Activated T-helper 1 cell treated with anti-CD3 and anti-CD28 coated beads, Interleukin-2, amount 50 U/mL, for 16 hours (primary cell): ENCODE measurements around the gene GMPPA.

Source experiments
- DNase-seq, 2 donors: peaks; one replicate each; pipeline ENCODE4 v3.0.0-alpha.2; 2020; ENCODE audit warnings: low read depth in 1 of 2, low spot score in 1 of 2

GMPPA gene

DNA sequence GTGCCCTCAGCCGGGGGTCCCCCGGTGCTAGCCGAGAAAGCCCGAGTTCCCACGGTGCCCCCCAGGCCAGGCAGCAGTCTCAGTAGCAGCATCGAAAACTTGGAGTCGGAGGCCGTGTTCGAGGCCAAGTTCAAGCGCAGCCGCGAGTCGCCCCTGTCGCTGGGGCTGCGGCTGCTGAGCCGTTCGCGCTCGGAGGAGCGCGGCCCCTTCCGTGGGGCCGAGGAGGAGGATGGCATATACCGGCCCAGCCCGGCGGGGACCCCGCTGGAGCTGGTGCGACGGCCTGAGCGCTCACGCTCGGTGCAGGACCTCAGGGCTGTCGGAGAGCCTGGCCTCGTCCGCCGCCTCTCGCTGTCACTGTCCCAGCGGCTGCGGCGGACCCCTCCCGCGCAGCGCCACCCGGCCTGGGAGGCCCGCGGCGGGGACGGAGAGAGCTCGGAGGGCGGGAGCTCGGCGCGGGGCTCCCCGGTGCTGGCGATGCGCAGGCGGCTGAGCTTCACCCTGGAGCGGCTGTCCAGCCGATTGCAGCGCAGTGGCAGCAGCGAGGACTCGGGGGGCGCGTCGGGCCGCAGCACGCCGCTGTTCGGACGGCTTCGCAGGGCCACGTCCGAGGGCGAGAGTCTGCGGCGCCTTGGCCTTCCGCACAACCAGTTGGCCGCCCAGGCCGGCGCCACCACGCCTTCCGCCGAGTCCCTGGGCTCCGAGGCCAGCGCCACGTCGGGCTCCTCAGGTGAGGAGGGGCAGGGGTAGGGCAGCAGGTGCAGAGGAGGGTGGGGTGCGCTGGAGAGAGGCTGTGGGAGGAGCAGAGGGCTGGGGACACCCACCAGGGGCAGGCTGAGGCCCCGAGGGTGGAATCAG, 14.1 kb upstream of the GMPPA start:
- no peak for DNase-seq

DNA sequence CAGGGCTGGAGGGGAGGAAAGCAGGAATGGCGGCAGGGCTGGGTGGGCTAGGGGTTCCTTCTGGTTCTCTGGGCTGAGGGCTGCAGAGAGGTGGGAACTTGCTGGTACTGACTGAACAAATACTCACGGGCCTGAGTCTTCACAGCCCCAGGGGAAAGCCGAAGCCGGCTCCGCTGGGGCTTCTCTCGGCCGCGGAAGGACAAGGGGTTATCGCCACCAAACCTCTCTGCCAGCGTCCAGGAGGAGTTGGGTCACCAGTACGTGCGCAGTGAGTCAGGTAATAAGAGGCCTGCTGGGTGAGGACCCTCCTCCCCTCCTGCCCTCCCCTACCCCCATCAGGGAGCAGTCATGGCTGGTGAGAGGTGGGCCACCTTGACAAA, 13.5 kb upstream of the GMPPA start:
- no peak for DNase-seq

DNA sequence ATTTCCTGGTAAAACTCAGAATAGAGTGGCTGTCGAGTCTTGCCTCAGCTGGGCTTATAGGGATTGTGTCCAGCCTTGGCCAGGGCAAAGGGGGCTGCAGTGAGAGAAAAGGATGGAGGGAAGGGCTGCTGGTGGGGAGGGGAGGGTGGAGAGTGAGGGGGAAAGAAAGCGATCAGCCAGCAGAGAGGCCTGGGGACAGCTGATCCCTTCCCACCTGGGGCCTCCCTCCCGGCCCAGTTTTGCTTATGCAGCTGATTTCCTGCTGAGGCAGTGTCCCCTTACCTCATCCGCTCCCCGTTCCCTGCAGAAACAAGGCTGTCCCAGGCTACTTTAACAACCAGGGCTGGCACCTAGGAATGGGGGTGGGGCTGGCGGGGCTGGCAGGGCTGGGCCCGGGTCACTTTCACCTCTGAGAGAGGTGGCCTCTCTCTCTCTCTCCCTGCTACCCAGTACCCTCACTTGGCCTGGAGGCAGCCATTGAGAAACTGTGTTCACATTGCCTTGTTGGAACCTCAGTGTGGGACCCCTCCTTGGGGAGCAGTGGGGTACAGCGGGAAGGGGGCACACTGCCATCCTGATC, 12.2 kb upstream of the GMPPA start:
- DNase-seq, result no peak

DNA sequence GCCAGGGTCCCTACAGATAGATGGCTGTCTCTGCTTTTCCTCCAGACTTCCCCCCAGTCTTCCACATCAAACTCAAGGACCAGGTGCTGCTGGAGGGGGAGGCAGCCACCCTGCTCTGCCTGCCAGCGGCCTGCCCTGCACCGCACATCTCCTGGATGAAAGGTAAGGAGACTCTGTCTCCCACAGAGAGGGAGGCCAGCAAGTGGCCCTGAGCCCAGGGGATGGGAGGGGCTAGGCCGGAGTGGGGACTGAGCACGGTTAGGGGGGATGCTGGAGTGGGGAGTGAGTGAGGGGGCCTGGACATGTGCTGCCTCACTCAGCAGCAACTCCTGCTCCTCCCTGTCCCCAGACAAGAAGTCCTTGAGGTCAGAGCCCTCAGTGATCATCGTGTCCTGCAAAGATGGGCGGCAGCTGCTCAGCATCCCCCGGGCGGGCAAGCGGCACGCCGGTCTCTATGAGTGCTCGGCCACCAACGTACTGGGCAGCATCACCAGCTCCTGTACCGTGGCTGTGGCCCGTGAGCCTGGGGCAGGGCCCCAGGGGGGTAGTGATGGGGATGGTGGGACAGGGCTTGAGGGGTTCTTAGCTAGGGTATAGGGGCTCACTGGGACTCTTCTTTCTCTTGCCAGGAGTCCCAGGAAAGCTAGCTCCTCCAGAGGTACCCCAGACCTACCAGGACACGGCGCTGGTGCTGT, 10.4 kb upstream of the GMPPA start:
- DNase-seq, result no peak

DNA sequence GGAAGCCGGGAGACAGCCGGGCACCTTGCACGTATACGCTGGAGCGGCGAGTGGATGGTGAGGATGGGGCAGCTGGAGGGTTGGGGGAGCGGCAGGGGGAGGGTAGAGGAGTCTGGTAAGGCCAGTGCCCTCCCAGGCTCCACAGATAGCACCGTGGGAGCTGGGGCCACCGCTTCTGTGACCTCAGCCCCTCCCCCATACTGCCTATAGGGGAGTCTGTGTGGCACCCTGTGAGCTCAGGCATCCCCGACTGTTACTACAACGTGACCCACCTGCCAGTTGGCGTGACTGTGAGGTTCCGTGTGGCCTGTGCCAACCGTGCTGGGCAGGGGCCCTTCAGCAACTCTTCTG, 9.9 kb upstream of the GMPPA start:
- no peak for DNase-seq

DNA sequence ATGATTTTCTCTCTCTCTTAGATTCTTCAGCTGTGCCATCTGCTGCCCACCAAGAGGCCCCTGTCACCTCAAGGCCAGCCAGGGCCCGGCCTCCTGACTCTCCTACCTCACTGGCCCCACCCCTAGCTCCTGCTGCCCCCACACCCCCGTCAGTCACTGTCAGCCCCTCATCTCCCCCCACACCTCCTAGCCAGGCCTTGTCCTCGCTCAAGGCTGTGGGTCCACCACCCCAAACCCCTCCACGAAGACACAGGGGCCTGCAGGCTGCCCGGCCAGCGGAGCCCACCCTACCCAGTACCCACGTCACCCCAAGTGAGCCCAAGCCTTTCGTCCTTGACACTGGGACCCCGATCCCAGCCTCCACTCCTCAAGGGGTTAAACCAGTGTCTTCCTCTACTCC, 9.4 kb upstream of the GMPPA start:
- DNase-seq, result no peak

DNA sequence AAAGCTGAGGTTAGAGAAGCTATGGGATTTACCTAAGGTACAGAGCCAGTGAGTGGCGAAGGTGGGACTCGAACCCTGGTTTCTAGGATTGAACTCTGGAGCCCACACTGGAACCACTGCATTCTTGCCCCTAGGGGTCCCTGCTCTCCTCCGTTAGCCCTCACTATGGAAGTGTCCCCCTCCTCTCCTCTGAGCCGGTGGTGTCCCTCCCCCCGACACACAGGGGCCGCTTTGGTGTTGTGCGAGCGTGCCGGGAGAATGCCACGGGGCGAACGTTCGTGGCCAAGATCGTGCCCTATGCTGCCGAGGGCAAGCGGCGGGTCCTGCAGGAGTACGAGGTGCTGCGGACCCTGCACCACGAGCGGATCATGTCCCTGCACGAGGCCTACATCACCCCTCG, 8.5 kb upstream of the GMPPA start:
- DNase-seq, result no peak

DNA sequence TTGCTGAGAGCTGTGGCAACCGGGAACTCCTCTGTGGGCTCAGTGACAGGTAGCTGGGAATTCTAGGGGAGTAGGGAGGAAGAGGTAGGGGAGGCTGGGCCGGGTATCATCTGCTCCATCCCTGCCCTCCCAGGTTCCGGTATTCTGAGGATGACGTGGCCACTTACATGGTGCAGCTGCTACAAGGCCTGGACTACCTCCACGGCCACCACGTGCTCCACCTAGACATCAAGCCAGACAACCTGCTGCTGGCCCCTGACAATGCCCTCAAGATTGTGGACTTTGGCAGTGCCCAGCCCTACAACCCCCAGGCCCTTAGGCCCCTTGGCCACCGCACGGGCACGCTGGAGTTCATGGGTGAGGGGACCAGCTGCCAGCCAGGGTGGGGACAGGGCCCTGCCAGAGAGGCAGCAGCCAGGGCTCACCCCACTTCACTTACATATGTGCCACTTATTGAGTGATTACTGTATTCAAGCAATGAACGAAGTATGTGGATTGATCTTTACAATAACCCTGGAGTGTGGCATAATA, 8.0 kb upstream of the GMPPA start:
- no peak for DNase-seq

DNA sequence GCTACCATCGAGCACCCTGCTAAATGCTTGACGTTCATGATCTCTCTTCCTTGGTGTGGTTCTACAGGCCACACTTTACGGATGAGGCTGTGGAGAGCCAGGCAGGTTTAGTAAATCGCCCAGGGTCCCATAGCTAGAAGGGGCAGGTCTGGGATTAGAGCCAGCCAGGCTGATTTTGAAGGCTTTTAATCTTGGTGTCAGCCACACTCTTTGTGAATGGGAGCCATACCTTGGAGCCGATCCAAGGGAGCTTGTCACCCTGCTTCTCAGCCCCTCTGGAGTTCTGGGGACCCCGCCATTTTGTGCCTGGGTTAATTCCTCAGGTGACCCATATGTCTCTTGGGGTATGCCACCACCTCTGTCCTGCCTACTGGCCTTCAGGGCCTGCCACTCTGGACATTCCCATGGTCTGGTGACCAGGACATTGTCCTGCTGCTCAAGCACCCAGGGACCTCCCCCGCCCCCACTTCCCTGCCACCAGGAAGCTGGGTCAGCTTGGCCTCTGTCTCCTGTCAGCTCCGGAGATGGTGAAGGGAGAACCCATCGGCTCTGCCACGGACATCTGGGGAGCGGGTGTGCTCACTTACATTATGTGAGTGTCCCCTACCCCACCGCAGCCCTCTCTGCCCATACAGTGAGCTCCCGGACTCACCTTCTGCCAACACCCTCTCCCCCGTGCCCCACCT, 7.3 kb upstream of the GMPPA start:
- no peak for DNase-seq

DNA sequence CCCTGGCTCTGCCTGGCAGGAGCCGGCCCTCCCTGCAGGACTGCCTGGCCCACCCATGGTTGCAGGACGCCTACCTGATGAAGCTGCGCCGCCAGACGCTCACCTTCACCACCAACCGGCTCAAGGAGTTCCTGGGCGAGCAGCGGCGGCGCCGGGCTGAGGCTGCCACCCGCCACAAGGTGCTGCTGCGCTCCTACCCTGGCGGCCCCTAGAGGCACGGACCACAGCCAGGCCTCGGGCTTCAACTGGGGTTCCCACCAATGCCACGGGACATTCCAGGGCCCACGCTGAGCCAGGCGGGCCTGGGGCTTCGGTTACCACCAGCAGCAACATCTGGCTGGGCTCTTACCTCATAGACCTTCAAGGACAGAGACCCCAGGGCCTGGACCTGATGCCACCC, 6.1 kb upstream of the GMPPA start:
- no peak for DNase-seq

DNA sequence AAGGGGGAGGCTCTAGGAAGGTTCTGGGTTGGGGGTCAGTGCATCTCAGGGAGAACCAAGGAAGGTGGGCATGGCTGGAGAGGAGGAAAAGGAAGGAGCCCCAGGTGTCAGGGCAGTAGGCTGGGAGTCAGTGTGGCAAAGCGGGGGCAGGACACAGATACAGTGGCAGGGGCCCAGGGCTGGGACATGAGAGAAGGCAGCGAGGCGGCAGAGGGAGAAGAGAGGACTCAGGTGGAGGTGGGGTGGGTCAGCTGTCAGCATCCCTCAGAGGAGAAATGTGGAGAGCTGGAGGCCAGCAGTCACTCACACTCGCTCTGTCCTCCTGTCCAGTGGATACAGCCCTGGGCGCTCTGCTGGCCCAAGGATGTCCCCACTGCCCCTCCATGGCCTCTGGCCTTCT, 5.6 kb upstream of the GMPPA start:
- no peak for DNase-seq

DNA sequence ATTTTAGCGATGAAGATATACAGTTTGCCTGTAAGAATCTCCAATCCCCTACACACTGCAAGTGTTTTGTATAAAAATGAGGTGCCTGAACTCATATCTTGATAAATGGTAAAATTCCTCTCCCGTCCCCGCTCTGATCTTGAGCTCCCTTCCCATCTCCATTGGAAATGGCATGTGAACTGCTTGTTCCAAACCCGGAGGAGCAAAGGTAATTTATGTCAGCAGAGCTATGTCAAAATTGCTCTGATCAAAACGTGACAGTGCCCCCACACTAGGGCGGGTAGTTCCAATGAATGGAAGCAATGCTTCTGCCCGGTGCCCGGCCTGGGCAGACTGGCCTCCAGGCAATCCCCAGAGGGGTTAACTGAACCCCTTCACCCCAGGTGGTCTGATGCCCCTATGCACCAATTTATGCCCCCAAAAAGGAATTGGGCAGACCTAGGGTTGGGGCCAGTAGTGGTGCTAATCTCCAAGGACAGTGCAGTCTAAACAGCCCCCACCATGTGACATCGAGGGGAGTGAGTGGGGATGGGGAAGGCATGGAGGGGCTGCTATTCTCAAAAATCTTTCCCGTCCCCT, 3.6 kb upstream of the GMPPA start:
- DNase-seq, result no peak

DNA sequence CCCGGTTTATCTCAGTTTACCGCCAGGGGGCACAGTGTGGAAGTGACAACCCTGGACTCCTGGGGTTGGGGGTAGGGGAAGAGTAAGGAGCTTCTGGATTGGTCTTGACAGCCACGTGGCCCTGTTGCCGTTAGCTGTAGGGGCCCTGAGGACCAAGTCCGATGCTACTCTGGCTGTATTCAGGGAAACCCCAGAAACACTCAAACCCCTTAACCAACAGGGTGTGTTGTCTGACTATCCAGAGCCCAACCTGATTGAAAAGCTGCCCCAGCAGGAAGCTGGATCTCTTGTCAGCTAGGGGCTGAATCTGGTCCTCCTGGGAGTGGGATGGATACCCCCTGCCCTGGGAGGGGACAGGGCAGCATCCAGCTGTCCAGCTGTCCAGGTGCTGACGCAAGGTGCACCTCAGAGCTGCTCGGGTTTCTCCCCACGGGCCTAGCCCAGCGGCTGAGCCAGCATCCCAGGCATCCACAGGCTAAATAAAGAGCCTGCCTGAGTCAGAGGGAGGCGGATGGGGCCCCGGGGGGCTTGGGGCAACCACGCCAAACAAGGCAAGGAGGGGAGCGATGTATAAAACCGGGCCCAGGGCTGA, 3.1 kb upstream of the GMPPA start:
- DNase-seq, result peak in 1 of 2 donors; percentile 20

DNA sequence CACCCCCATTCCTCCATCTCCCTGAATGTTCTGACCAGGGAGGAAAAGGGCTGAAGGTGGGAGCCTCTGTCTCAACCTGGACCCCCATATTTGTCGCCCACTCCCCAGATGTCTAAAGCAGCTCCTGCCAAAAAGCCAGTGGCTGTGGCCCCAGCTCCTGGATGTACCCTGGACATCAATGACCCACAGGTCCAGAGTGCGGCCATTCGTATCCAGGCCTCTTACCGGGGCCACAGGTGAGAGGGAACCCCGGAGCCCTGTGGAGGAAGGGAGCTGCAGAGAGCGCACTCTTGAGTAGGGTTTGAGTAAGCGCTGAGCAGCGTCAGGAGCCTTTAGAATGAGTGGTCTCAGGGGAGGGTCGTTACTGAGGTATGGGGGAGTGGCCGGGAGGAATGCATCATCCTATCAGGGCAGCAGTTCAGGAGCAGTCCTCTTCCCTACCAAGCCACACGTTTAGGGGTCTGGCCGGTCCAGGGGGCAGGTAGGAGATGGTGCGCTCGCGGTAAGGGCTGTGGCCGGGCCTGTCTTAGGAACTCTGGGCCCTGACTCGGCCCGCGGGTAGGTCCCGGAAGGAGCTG, 2.4 kb upstream of the GMPPA start:
- DNase-seq, result no peak

DNA sequence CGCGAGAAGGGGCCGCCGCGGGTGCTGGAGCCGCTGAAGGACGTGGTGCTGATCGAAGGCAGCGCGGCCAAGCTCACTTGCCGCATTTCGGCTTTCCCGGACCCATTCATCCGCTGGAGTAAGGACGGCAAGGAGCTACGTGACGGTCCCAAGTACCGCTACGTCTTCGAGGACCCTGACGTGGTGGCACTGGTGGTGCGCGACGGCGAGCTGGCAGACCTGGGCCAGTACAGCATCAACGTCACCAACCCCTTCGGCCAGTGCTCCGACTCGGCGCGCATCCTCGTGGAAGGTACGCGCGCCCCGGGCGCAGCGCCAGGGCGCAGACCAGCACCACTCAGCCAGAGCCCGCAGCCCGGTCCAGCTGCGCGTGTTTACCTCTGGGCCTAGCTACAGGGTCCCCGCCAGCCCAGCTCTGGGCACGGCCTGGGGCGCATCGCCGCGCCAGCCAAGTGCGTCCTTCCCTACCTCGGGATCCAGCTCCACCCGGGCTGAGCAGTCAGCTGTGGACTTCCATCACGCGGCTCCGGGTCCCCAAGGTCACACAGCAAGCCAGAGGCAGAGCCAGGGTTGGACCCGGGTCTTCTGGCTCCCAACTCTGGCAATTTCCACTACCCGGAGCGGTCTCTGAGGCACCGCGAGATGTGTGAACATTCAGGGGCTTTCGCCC, 1.7 kb upstream of the GMPPA start:
- no peak for DNase-seq

DNA sequence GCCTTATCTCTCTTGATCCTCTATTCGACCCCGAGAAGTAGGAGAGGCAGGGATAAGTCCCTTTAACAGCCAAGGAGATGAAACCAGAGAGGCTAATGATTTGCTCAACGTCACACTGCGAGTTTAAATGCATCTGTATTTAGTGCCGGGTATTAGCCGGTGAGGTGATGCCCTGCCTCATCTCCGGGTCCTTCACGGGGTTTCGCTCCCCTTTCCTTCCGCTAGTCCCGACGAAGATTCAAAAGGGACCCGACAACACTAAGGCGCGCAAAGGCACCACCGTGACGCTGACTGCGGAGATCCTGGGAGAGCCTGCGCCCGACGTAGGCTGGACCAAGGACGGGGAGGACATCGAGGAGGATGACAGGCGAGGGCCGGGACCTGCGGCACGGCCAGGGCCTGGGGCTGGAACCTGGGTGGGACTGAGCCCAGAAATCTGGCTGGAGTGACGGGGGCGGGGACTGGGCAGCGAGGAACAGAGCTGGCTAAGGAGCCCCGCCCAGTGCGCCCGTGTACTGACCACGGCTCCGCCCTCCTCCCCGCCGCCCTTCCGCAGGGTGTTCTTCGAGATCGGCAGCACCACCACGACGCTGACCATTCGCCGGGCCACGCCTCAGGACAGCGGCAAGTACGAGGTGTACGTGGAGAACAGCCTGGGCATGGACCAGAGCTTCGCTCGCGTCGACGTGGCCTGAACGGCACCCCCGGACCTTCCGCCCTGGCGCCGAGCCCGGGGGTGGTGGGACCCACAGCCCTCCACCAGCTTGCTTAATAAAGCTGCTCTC, 1.0 kb upstream of the GMPPA start:
- DNase-seq, result no peak

DNA sequence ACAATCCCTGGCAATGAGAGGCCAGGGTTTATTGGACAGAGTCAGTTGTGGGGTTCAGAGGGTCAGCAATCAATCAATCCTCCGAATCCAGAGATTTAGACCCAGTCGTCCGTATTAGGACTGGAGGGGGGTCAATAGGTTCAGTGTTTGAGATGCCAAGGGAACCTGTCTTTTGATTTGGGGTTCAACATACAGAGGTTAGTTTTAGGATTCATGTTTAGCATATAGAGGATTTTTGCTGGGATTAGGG, 292 bp downstream of the GMPPA start:
- DNase-seq, result no peak

DNA sequence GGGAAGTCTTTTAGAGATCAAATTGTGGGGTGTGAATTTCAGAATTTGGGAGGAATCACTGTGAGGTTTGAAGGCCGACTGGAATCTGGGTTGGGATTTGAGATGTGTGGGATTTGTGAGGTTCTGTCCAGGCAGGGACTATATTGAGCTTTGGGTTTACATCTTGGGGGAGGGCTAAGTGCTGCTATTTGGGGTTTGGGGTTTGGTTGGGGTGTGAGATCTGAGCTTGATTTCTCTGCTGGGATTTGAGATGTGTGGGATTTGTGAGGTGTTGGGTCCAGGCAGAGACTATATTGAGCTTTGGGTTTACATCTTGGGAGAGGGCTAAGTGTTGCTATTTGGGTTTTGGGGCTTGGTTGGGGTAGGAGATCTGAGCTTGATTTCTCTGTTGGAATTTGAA, 864 bp downstream of the GMPPA start:
- no peak for DNase-seq

DNA sequence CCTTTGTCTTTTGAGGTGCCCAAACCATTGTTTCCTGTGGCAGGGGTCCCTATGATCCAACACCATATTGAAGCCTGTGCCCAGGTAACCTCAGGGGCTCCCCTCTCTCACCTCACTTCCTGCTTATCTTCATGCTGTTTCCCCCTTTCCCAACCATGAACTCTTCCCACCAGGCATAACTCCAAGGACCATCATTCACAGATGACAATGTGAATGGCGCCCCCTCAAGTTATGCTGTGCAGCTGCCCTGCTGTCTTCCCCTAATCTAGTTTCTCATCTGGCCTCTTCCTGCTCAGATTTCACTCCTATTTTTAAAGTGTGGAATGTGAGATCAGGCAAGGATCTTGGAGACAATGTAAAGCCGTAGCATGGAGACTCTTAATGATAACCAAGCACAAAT, 1.4 kb downstream of the GMPPA start:
- no peak for DNase-seq

DNA sequence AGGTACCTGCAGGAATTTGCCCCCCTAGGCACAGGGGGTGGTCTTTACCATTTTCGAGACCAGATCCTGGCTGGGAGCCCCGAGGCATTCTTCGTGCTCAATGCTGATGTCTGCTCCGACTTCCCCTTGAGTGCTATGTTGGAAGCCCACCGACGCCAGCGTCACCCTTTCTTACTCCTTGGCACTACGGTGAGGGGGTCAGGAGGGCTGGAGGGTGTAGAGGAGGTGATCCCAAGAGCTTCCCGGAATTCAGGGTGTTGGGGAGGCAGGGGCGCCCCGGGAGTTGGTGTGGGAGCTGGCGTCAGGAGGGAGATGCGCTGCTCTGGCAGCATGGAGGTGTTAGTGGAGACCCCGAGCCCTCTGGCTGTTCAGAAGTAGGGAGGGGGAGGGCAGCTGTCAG, 3.2 kb downstream of the GMPPA start:
- no peak for DNase-seq
